ENCODE results near the gene KIF5B.
"Not testable (repeated sequence)": the region's sequence is repeated elsewhere in the genome, so short reads cannot be mapped to it uniquely, and the experiment has no call there.

KIF5B gene

DNA sequence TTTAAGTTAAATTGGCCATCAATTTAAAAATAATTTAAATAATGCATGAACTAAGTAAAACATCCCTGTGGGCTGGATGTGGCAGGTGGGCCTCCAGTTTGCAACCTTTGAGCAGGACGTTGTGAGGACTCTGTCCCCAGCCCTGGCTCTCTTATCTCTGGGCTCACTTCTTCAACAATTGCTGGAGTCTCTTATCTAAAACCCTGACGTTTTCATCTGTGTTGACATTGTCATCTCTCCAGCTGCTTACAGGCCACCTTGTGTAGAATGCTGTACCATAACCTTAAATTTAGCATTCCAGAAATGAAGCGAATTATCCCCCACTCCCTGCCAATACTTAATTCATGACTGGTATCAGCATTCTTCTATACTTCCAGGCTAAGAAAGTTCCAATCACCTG is 3.2 kb upstream of the KIF5B start:
- DNase-seq (ENCODE audit: low spot score) = peak; percentile 37

DNA sequence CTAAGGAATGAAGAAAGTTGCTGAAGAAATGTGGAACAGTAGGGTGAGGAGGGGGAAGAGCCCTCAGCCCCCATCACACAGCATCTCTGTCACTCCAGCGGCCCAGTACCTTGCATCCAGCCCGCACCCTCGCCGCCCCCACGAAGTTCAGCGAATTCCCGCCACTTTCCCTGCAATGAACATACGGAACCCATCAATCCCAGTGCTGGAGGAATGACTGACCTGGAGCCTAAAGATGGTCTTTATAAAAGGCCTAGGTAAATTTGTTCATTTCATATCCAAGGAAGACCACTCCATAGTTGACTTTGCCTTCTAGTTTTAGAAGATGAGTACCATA is 779 bp upstream of the KIF5B start:
- no peak for DNase-seq (ENCODE audit: low spot score)

DNA sequence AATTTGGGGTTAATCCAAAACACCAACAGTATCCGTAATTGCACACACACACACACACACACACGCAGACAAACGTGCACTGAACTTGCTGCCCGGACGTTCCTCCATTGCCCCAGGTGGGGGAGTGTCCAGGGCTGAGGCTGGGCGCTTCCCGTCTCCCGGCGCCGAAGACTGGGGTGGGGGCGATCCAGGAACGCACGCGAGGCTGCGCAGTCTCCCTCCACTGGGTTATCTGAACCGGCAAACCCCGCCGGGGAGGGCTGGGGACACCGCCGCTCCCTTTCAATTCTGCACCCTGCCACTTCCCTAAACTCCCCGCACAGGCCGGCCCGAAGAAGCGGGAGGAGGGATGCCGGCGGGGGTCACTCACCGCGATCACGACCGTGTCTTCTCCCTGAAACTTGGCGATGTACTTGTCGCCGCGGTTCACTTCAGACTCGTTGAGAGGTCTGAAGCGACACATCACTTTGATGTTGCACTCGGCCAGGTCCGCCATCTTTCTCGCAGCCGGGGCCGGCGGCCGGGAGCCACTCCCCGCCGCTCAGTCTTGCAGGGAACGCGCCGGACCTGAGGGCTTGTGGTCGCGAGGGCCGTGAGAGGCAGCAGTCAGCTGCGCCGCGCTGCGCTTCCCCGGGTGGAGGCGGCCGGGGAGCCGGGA is 618 bp downstream of the KIF5B start:
- DNase-seq (ENCODE audit: low spot score) = peak; percentile 51

DNA sequence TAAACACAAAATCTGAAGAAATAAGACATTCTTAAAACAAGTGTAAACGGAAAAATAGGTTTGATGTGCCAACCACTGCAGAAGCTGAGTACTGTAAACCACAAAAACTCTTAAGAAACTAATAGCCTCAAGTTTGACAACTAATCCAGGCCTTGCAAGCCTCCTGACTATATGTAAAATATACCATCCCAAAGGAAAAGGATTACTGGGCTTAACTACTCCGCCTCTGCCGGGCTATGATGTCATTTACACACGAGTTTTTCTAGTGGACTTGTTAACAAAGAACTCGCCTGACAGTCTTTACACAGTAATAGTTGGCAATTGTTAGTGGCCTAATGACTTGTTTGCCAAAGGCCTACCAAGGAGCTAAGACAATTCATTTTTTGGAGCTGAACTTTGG is 2.1 kb downstream of the KIF5B start:
- no peak for DNase-seq (ENCODE audit: low spot score)

DNA sequence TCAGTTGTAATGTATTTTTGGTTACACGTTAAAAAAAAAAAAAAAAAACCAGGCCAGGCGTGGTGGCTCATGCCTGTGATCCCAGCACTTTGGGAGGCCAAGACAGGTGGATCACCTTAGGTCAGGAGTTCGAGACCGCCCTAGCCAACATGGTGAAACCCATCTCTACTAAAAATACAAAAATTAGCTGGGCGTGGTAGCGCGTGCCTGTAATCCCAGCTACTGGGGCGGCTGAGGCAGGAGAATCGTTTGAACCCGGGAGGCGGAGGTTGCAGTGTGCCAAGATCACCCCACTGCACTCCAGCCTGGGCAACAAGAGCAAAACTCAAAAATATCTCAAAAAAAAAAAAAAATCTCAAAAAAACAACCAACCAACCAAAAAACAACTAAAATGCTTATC is 2.8 kb downstream of the KIF5B start:
- not testable (repeated sequence) for DNase-seq (ENCODE audit: low spot score)

DNA sequence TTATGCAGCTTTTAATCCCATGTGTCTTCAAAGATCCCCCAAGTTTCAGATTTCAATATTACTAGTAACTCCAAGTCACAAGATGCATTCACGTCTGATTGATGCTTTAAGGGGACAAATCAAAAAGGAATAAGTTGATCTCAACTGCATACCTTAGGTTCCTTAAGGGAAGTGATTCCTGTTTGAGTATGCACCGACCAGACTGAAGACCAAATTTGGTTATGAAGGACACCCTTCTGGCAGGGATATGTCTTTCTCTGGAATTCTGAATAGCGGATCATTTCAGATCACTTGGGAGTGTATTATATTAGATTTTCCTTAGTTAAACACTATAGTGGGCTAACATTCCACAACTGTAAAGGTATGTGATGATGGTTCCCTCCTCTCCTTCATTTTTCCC is 4.3 kb downstream of the KIF5B start:
- no peak for DNase-seq (ENCODE audit: low spot score)

DNA sequence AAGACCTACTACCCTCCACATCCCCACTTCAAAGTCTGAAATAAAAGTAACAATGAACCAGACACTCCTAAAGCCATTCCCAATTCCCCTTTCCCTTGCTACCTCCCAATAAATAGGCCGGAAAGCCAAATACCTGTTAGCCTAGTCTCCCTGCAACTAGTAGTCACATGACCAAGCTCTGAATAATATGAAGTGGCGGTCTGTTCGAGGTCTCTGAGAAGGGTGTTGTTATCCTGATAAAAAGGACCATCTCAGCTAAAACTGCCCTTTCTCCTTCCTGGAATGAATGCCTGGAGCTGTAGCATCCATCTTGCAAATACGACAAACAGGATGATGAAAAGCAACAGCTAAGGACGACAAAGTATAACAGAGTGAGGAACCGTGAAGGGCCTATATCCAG is 6.0 kb downstream of the KIF5B start:
- no peak for DNase-seq (ENCODE audit: low spot score)

DNA sequence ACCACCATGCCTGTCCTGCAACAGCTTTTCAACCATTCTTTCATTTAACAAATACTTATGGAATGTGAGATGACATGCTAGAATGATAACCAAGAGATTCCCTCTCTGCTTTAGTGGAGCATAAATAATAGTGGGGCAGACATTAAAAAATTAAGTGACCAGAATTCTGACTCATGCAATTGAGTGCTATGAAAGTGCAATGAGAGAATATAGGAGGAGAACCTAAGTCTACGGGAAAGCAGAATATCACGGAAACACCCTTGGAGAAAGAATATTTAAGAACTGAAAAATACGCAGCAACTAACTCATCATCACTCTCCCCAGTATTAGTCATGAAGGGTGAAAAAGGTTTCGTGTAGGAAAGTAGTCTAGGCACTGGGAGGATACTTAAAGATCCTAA is 7.1 kb downstream of the KIF5B start:
- DNase-seq (ENCODE audit: low spot score) = no peak

DNA sequence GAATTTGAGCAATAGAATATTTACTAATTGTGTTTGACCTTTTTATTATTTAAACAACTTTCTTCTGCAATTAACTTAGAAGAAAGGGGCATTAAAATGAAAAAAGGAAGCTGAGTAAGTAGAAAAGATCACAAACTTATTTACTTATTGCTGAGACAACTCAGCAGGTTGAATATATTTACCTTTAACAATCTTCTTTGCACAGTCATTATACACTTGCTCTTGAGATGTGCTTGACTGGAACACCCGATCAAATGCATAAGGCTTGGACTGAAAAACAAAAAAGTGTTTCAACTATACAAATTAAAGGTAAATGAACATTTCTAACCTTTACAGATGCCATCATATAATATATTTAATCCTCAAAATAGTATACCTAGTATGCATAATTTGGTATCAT is 7.9 kb downstream of the KIF5B start:
- no peak for DNase-seq (ENCODE audit: low spot score)

DNA sequence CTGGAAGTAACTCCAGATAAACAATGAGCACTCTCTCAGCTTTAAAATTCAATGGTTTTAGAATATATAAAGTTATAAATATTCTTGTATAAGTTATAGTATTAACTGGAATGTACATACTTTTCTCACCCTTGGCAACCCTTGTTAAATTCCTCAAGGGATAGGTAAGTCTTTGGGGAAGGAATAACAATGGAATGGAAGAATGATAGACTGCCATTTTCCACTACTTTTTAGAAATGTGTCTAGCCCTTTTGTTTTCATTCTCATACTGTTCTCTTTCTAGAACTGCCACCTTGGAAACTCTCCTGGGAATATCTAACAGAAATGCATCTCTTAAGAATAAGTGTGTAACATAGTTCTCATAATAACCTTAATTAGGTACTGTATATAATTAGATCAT is 8.3 kb downstream of the KIF5B start:
- DNase-seq (ENCODE audit: low spot score) = no peak

DNA sequence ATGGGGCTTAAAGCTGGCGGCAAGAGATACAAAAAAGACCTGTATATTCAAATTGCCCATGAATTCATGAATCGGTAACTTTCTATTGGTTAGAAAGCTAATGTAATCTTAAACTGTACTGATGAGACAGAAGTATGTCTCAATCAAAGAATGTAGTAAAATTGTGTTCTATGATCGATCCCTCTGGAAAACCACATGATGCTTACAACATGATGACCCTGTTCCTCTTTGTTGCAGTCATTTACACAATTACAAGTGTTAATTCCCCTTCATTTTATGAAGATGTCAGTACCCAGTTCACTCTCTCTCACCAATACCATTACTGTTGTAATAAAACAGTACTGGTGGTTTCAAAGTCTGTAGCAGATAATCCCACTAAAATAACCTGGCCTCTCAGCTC is 10.1 kb downstream of the KIF5B start:
- no peak for DNase-seq (ENCODE audit: low spot score)

DNA sequence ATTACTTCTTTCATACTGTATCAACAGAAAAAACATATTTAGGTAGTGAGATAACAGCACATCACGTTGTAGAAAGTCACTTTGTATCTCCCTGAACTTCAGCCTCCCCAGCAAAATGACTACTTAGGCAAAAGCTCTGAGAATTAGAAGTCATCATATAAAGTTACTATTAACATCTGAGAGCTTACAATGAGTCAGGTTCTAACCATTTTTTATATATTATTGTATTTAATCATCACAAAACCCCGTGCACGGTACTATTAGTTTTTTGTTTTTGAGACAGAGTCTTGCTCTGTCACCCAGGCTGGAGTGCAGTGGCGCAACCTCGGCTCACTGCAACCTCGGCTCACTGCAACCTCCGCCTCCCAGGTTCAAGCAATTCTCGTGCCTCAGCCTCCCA is 13.5 kb downstream of the KIF5B start:
- DNase-seq (ENCODE audit: low spot score) = not testable (repeated sequence)

DNA sequence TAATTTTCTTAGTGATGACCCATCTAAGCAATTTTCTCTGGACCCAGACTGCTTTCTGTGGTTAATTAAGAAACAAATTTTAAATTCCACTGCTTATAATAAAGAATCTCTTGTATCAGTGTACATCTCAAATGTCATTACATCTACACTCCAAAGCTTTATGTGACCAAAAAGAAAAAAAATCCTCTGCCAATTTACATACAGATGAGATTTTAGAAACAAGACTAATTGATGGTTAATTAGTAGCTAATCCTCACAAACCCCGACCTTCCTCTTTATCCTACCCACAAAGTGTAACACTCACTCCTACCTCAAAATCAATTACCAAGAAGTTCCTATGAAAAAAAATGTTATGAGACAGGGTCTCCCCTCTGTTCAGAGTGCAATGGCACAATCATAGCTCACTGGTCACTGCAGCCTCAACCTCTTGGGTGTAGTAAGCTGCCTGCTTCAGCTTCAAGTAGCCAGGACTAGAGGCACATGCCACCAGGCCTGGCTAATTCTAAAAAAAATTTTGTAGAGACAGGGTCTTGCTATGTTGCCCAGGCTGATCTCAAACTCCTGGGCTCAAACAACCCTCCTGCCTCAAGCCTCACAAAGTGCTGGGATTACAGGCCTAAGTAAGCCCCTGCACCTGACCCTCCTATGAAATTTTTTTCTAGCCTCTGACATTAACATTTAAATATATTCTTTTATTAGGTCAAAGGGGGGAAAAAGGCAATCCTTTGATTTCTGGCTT is 14.8 kb downstream of the KIF5B start:
- DNase-seq (ENCODE audit: low spot score) = no peak

DNA sequence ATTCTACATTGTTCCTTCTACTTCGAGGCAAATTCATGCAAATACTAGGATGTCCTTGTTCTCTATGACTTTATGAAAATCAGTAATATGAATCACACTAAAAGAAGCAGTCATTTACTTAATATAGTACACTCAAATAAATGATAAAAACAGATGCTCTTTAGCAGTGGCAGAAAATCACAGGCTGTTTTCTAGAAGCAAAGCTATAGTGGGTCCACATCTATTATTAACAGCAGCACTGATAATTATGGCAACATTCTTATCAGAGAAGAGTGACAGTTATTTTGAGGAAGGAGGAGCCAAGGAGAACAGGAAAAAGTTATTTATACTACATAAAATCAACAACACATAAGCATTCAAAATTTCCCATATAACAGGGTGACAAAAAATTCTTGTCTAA is 16.5 kb downstream of the KIF5B start:
- DNase-seq (ENCODE audit: low spot score) = no peak

DNA sequence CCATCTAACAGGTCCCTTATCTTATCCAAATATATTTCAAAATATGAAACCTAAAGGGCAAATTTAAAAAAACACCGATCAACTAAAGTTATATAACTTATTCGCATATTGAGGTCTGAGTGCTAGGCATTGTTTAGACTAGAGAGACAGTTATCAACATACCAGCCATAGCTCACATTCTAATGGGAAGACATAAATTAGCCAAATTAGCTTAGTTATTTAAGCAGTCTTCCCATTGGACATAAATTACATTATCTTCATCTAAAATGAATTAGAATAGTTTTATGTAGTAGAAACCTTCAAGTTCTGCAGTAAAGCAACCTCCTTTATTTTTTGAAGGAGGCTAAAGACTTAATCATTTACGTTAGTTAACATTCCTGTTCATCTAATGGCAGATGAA is 17.4 kb downstream of the KIF5B start:
- DNase-seq (ENCODE audit: low spot score) = no peak

DNA sequence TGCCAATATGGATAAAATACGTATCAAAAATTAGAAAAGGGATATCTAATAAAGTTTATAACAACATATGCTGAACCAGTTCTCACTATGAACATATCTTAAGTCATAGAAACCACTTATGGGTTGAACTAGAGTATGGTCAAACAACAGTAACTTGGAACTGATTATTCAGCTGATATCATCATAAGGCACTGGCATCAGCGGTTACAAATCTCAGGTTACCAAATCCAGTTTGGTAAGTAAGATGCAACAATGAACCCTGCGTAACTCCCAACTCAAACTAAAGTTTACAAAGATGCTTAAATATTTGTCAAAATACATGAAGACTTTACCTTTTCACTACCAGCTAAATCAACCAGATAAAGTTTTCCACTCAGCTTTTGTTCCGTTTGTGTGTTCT is 19.3 kb downstream of the KIF5B start:
- no peak for DNase-seq (ENCODE audit: low spot score)

DNA sequence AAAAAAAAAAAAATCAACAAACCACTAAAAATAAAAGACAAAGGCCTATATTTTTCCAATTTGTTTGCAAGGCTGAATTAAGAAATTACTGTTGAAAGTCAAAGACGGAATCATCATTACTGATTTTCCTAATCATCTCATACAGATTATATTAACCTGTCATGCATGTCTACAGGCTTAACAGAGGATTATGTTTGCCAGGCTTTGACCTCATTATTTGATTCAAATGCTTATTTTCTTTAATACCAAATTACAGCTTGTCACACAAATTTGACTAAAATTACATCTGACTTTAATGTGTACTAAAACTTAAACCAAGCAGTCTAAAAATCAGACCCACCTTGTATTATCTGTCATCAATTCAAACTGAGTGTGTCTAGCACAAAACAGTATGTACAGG is 21.2 kb downstream of the KIF5B start:
- DNase-seq (ENCODE audit: low spot score) = no peak

DNA sequence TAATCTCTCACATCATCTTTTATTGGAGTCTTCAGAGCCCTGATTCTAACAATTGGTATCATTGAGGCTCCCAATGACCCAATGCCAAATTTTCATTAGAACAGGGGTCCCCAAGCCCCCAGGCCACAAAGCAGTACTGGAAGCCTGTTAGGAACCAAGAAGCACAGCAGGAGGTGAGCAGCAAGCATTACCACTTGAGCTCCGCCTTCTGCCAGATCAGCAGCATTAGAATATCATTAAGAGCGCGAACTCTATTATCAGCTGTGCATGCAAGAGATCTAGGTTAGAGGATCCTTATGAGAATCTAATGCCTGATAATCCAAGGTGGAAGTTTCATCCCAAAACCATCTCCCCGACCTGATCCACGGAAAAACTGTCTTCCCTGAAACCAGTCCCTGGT is 23.1 kb downstream of the KIF5B start:
- no peak for DNase-seq (ENCODE audit: low spot score)

DNA sequence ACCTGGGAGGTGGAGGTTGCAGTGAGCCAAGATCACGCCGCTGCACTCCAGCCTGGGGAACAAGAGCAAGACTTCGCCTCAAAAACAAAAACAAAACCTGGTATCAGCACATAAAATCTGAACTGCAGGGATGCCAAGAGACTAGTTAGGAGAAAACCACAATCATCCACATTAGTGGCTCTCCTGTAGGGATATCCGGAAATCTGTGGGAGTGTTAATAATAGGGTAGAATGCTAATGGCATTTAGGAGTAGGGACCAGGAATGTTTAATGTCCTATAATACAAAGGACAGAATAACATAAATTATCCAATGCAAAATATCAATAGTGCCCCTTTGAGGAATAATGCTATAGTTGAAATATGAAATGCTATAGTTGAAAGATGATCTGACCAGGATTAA is 24.3 kb downstream of the KIF5B start:
- DNase-seq (ENCODE audit: low spot score) = no peak

DNA sequence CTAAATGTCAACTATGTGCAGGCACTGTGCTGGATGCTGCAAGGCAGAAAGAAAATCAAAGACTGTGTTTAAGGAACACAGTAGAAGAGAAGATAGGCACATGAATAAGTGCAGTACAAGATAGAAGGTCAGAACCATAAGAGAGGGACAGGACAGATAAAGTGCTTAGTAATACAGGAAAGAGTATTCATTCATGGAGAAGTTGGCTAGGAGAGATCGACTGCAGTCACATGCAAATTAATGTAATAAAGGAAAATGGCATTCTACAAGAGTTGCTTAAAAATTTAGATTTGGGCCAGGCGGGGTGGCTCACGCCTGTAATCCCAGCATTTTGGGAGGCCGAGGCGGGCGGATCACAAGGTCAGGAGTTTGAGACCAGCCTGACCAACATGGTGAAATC is 24.8 kb downstream of the KIF5B start:
- no peak for DNase-seq (ENCODE audit: low spot score)

DNA sequence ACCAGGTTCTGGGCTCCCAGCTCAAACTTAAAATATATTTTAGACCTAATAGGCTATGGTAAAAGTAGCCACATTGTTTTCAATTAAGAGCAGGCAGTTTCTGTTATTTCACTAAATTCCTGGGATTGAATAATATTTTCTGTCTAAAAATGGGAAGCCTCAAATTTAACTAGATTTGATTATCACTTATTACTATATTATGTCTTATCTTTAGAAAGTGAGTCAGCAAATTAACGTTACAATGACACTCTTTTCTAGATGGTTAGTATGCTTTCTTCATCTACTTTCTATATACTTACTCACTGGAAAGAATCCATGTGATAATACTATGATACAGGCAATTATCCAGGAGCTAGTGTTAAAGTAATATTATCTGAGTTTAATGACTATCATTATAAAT is 27.5 kb downstream of the KIF5B start:
- no peak for DNase-seq (ENCODE audit: low spot score)

DNA sequence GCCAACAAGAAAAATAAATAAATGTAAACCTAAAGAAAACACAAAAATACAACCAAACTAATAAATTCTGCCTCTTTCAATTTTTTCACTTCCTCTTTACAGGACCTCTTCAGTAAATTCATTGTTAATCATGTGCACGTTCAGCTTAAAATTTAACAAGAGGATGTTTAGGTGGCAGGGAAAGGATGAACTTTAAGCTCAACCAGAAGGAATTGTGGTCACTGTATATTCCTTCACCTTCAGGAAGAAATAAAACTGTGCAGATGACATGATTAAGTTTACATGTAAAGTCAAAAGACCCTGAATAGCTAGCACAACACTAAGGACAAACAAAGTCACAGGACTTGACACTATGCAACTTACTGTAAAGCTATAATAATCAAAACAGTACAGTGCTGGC is 33.0 kb downstream of the KIF5B start:
- DNase-seq (ENCODE audit: low spot score) = no peak

DNA sequence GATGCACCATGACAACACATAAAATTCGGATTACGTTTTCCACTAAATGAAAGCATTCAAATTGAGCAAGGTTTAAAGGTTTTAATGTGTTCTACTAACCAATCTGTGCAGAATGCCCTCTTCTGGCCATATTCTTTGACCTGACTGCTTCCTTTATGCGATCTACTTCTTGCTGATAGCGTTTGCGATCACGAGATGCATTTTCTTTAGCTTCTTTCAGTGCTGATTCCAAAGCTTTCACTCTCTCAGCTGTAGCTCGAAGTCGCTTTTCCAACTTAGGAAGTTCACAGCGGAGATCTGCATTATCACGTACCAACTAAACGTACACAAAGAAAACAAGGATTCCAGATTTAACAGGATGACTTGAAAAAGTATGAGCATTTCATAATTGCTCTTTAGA is 39.2 kb downstream of the KIF5B start:
- DNase-seq (ENCODE audit: low spot score) = no peak

DNA sequence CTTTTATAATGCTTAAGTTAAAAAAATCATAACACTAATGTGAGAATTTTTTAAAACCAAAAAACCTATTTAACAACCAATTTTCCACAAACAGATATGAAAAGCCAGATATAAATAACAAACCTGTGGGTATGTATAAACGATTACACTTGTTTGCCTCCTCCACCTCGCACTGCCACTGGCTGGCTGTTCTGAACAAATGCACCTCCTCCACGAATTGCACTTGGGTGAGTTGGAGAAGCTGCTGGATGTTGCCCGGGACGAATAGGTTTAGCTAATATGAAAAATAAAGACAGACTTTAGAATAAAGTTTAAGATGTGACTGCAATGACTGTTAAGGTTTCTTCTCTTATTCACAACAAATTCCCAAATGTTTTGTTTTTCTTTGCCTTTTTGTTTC is 40.8 kb downstream of the KIF5B start:
- no peak for DNase-seq (ENCODE audit: low spot score)

Data from HuH-7.5 (cell line).